Suppressor macrophage treated with lipopolysaccharide for 4 hours (primary cell): ENCODE data around the gene RGS6.
"Not testable (repeated sequence)": the region's sequence is repeated elsewhere in the genome, so short reads cannot be mapped to it uniquely, and the experiment has no call there.

Experiments
- DNase-seq: peaks from one replicate; pipeline ENCODE4 v3.0.0-alpha.2; 2020

The RGS6 gene

DNA sequence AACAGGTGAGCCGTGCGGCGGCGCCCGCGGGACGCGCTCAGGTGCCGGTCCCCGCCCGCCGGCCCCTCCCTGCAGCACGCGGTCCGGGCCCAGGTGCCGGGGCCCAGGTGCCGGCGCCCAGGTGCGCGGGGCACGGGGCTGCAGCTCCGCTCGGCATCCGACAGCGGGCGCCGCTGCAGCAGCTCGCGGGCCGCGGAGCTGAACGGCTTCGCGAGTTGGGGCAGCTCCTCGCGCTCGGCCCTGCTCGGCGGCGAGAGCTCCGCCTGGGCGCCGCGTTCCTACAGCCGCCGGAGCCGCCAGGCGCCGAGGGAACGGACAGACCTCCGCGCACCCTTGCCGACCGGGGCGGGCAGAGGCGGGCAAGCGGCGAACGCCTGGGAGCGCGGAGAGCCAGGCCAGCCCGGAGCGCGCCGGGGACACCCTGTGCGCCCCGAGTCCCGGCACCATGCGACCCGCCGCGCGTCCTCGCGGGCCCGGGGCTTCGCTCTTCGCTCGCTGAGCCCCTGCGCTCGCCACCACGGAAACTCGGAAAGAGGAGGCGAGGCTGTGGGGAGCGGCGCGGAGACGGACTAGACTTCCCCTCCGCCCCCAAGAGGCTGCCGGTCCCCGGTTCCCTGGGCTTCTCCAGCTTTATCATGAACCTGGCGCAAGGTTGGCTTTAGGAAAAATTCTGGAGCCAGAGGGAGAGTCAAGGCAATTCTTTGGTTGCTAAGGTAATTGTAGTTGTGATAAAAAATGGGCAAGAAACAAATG, at the start of gene RGS6:
TSS of gene RGS6 (plus strand) at position 201 of the 753 bp plus-strand sequence.
- DNase-seq = no peak

DNA sequence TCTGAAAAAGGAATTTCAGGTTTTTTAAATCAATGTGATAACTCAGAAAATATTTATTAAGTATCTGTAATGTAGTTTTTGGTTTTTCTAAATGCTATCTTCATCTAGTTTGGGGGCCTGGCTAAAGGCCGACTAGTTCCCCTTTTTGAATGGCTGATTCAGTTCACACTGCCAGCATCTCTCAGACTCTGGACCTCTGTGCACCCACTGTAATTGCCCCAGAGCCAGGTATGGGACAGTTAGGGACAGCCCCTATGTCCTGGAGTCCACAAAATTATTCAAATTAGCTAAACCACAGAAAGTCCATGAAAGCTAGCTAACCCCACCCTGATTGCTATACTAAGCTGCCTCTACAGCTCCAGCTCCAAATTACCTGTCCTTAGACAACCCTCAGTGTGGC, 49.1 kb upstream of the RGS6 start:
- no peak for DNase-seq

GRCh38 chr14:71885301-71885700, 46.9 kb upstream of the RGS6 start:
- DNase-seq = no peak

- DNase-seq = not testable (repeated sequence)
Observed at GRCh38 chr14:71887802-71888201, 44.4 kb upstream of the RGS6 start.

- no peak for DNase-seq
Observed at GRCh38 chr14:71890541-71890940, 41.7 kb upstream of the RGS6 start.

DNA sequence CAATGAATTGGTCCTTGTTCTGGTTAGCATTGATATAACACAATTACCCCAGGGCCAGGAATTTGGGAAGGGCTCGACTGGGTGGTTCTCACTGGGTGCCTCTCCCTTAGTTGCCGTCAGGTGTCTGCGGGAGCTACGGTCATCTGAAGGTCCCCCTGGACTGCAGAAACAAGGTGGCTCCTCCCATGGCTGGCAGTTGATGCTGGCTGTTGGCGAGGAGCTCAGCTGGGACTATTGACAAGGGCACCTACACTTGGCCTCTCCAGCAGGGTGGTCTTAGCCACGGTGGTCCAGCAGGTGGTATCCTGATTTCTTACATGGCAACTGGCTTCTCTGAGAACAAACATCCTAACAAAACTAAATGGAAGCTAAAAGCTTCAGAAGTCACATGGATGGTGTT, 41.0 kb upstream of the RGS6 start:
- DNase-seq = no peak

DNA sequence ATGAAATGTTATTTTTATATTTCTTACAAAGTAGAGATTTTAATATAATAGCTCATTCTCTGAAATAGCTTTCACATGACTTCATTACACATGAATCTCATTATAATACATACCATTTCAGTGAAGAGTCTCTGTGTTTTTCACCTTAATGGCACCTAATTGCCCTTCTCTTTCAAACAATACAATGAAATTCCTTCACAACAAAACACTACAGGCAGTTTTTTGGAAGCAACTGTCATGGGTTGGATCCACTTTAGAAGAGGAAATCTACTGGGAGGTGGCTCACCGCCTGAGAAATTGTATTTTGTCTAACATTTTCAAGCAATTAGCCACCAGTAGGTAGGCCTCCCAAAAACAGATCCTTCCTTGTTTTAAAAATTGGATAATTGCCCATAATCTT, 40.3 kb upstream of the RGS6 start:
- no peak for DNase-seq

DNA sequence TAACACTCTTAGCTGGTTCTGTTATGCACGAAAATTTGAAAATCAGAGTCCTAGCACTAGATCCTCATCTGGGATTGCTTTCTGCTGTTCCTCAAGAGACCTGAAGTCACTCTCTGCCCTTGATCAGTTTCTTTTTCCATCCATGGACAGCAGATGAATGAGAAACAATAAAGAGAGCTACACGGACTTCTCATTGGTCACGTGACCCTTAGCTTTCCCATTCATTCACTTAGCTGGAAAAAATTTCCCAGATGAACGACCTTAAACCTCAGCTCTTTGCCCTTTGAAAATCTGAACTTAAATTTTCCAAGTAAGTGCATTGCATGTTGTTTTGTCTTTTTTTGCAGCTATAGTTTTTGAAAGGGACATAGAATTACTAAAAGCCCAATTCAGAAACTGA, 27.2 kb upstream of the RGS6 start:
- no peak for DNase-seq

DNA sequence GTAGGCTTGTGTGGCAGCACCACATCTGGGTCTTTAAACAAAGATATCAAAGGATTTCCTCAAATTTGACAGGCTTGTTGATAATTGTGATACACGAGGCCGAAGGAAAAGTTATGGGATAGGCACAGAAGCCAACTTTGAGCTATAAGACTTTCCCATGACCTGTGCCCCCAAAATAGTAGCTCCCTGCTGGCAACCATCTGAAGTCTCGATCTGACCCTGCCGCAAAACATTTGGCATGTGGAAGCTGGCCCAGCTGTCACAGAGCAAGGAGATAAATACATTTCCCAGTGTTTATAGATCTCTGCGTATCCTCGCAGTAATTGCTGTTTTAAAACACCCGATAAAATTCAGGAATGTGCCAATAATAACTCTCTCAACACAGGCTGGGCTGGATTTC, 26.4 kb upstream of the RGS6 start:
- DNase-seq = no peak

GRCh38 chr14:71907793-71908515, 24.3 kb upstream of the RGS6 start:
- no peak for DNase-seq

DNA sequence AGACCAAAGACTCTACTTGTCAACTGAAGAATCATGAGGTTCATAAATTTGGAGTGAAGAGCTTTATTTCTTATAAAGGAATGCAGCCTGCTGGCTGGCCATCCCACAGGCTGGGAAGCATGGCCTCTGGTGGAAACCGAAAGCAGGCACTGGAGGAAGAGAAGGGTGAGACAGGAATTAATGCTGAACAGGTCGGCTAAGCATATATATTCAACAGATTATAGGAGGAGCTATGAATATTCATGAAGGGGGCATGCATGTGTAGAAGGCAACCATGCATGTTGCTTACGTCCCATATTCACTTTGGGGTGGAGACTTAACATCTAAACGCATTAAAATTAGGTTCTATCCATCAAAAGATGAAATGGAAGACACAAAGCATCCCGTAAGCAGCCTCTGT, 20.6 kb upstream of the RGS6 start:
- no peak for DNase-seq

DNA sequence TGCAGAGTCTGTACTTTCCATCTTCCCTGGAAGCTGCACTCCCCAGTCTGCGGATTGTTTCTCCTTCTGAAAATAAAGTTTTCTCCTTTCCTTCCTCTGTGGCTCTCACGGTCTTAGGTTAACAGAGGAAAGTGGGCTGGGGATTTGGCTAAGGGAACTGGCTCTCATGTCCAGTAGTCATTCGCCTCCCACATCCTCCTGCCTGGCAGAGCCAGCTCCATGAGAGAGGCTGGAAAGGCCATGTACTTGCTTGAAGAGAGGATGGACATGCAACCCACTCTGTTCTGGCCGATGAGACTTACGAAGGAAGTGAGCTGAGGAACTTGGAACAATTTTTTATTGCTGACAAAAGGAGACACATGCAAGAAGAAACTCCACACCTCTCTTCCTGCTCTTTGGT, 18.9 kb upstream of the RGS6 start:
- no peak for DNase-seq

DNA sequence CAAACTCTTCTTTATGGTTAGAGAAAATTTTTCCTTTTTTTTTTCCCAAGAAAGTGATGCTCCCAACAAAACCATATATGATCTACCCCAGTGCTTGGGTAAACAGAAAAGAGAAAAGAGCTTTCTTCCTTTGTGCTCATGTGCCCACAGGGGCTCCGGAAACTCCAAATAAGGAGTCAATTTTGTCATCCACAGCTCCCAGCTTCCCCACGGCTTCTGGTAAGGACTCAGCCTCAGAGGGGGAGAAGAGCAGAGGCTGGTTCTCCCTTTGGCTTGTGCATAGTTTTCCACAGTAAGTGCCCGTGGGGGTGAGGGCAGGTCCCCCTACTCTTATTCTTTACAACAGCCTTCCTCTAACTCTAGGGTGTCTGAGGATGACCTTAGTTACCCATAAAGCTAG, 13.3 kb upstream of the RGS6 start:
- no peak for DNase-seq

- no peak for DNase-seq
Observed at GRCh38 chr14:71923513-71923912, 8.7 kb upstream of the RGS6 start.

- DNase-seq = no peak
Observed at GRCh38 chr14:71931492-71932228, 569 bp upstream of the RGS6 start.

- DNase-seq = no peak
Observed at GRCh38 chr14:71933001-71933587, 865 bp downstream of the RGS6 start.

- DNase-seq = not testable (repeated sequence)
Observed at GRCh38 chr14:71938273-71938672, 6.0 kb downstream of the RGS6 start.

- DNase-seq = not testable (repeated sequence)
Observed at GRCh38 chr14:71939344-71939743, 7.1 kb downstream of the RGS6 start.

- not testable (repeated sequence) for DNase-seq
Observed at GRCh38 chr14:71940500-71940899, 8.3 kb downstream of the RGS6 start.

DNA sequence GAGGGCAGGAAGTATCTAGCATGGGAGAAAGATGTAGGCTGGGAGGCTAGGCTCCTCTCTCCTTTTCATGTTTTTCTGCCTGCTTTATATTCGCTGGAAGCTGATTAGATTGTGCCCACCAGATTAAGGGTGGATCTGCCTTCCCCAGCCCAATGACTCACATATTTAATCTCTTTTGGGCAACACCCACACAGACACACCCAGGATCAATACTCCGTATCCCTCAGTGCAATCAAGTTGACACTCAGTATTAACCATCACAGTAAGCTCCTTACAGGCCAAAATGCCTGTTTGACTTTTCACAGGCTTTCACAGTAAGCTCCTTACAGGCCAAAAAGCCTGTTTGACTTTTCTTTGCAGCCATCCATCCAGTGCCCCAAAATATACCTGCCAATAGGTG, 9.4 kb downstream of the RGS6 start:
- DNase-seq = not testable (repeated sequence)

- DNase-seq = peak; percentile 64
Observed at GRCh38 chr14:71942904-71943694, 10.9 kb downstream of the RGS6 start.

GRCh38 chr14:71943695-71944018, 11.4 kb downstream of the RGS6 start:
- no peak for DNase-seq
